IMR-90 (cell line): ENCODE data around the gene GALNT8.

Source experiments
- BHLHE40 ChIP-seq: fragments of 150-350 bp; IDR thresholded peaks from 2 replicates; pipeline ENCODE4 v1.6.1; 2016; ENCODE audit warnings: mild to moderate bottlenecking, low read depth, low read length
- CHD1 ChIP-seq: IDR thresholded peaks from 2 replicates; pipeline ENCODE4 v1.6.1; 2012; ENCODE audit warnings: low read depth, low read length, improper control_type of control experiment
- MAFK ChIP-seq: IDR thresholded peaks from 2 replicates; pipeline ENCODE4 v1.6.1; 2012; ENCODE audit warnings: low read depth, low read length, improper control_type of control experiment
- MAZ ChIP-seq: IDR thresholded peaks from 2 replicates; pipeline ENCODE4 v1.6.1; 2012; ENCODE audit warnings: low read depth, mild to moderate bottlenecking, low read length, improper control_type of control experiment, moderate library complexity, borderline replicate concordance
- MXI1 ChIP-seq: IDR thresholded peaks from 2 replicates; pipeline ENCODE4 v1.6.1; 2012; ENCODE audit warnings: low read depth, mild to moderate bottlenecking, low read length, moderate library complexity, borderline replicate concordance
- POLR2A ChIP-seq: IDR thresholded peaks from 2 replicates; pipeline ENCODE4 v1.6.1; 2012; ENCODE audit warnings: mild to moderate bottlenecking, low read depth, low read length
- RCOR1 ChIP-seq: IDR thresholded peaks from 2 replicates; pipeline ENCODE4 v1.6.1; 2012; ENCODE audit warnings: mild to moderate bottlenecking, low read length, improper control_type of control experiment; ENCODE audit not compliant: insufficient replicate concordance
- RFX5 ChIP-seq: IDR thresholded peaks from 2 replicates; pipeline ENCODE4 v1.8.0; 2012; ENCODE audit warnings: low read depth, mild to moderate bottlenecking, low read length, moderate library complexity
- SMC3 ChIP-seq: fragments of 150-350 bp; IDR thresholded peaks from 2 replicates; pipeline ENCODE4 v1.6.1; 2016; ENCODE audit warnings: low read depth, mild to moderate bottlenecking, antibody characterized with exemption, low read length, moderate library complexity
- TF ChIP-seq, protein P1 (sequence below): conservative IDR thresholded peaks from 2 replicates; pipeline ENCODE4 v1.5.1; 2012; ENCODE audit warnings: mild to moderate bottlenecking, low read depth, low read length, improper control_type of control experiment
- TF ChIP-seq, protein P2 (sequence below): fragments of 150-350 bp; IDR thresholded peaks from 2 replicates; pipeline ENCODE4 v1.6.1; 2016; ENCODE audit warnings: low read depth, mild to moderate bottlenecking, low read length, moderate library complexity, borderline replicate concordance
- TF ChIP-seq, protein P3 (sequence below): fragments of 150-350 bp; IDR thresholded peaks from 2 replicates; pipeline ENCODE4 v1.6.1; 2017; ENCODE audit warnings: mild to moderate bottlenecking, antibody characterized with exemption, low read length, low read depth

DNA sequence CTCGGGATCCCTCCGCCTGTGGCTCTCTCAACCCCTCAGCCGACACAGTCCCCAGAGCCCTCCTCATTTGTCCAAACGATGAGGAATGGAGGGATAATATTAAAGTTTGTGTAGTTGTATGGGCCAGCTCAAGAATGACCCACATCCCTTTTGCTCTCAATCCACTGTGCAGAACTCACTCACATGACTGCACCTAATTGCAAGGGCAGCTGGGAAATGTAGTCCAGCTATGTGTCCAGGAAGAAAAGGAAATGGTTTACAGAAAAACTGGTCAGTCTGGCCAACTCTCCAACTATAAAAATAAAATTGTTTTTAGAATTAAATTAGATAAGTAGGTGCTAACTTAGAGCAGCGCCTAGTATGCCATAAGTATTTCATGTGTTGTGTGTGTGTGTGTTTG, 66.6 kb downstream of the GALNT8 start:
- TF ChIP-seq, protein P1, sequence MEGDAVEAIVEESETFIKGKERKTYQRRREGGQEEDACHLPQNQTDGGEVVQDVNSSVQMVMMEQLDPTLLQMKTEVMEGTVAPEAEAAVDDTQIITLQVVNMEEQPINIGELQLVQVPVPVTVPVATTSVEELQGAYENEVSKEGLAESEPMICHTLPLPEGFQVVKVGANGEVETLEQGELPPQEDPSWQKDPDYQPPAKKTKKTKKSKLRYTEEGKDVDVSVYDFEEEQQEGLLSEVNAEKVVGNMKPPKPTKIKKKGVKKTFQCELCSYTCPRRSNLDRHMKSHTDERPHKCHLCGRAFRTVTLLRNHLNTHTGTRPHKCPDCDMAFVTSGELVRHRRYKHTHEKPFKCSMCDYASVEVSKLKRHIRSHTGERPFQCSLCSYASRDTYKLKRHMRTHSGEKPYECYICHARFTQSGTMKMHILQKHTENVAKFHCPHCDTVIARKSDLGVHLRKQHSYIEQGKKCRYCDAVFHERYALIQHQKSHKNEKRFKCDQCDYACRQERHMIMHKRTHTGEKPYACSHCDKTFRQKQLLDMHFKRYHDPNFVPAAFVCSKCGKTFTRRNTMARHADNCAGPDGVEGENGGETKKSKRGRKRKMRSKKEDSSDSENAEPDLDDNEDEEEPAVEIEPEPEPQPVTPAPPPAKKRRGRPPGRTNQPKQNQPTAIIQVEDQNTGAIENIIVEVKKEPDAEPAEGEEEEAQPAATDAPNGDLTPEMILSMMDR = no peak
- no peak for TF ChIP-seq RCOR1
- no peak for TF ChIP-seq SMC3
- no peak for TF ChIP-seq POLR2A
- no peak for TF ChIP-seq MAZ
- TF ChIP-seq MXI1 = no peak
- TF ChIP-seq CHD1 = no peak
- no peak for TF ChIP-seq MAFK
- no peak for TF ChIP-seq RFX5
- TF ChIP-seq, protein P2, sequence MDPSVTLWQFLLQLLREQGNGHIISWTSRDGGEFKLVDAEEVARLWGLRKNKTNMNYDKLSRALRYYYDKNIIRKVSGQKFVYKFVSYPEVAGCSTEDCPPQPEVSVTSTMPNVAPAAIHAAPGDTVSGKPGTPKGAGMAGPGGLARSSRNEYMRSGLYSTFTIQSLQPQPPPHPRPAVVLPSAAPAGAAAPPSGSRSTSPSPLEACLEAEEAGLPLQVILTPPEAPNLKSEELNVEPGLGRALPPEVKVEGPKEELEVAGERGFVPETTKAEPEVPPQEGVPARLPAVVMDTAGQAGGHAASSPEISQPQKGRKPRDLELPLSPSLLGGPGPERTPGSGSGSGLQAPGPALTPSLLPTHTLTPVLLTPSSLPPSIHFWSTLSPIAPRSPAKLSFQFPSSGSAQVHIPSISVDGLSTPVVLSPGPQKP = no peak
- TF ChIP-seq, protein P3, sequence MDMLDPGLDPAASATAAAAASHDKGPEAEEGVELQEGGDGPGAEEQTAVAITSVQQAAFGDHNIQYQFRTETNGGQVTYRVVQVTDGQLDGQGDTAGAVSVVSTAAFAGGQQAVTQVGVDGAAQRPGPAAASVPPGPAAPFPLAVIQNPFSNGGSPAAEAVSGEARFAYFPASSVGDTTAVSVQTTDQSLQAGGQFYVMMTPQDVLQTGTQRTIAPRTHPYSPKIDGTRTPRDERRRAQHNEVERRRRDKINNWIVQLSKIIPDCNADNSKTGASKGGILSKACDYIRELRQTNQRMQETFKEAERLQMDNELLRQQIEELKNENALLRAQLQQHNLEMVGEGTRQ = no peak
- no peak for TF ChIP-seq BHLHE40
